ENCODE measurements around the gene MYO5B. TPM values are rescaled to one million over a fixed set of nuclear protein-coding genes. Genes with fewer than 3 reads are reported as not detected.
"Not testable (repeated sequence)": the region's sequence is repeated elsewhere in the genome, so short reads cannot be mapped to it uniquely, and the experiment has no call there.

Gene MYO5B
- total and polyA plus RNA-seq, 9 of the 15 experiments (the other 6 are each of a cell fraction or from before 2014, with no cell fraction given), result 0.07 to 0.42 (median 0.28) TPM

- BruUV-seq (replicated peaks); CTCF ChIA-PET (ENCODE audit: low intra/inter-chr PET ratio); in situ Hi-C loops (cut with MboI); H3K9me1 ChIP-seq (ENCODE audit: control insufficient read depth, insufficient read depth, low read length); H3K27me3 ChIP-seq (ENCODE audit: control insufficient read depth in 2 of 2, insufficient read depth in 2 of 2, low read length in 2 of 2); FAIRE-seq; intact Hi-C loops (cut with micrococcal nuclease); H3K36me3 ChIP-seq (ENCODE audit: control insufficient read depth, insufficient read depth, low read length); DNase-seq (ENCODE audit: extremely low read depth in 1 of 4, low spot score in 3 of 4); H3K27ac ChIP-seq (ENCODE audit: extremely low read depth, low read depth, low read length); ATAC-seq; H3K4me2 ChIP-seq (ENCODE audit: insufficient read depth, low read length); H3K4me3 ChIP-seq; H3K79me2 ChIP-seq (ENCODE audit: control insufficient read depth, insufficient read depth, low read length); H4K20me1 ChIP-seq (replicated peaks; ENCODE audit: control insufficient read depth, insufficient read depth, low read length); POLR2A ChIA-PET; H3K9me3 ChIP-seq (replicated peaks; ENCODE audit: control insufficient read depth, insufficient read depth, low read depth, low read length); H3K4me1 ChIP-seq (replicated peaks in 1 of 2; ENCODE audit: control insufficient read depth in 2 of 2, insufficient read depth in 2 of 2, low read length in 2 of 2); H3K9ac ChIP-seq (ENCODE audit: insufficient read depth in 1 of 2, low read depth in 2 of 2, low read length in 2 of 2); H2AFZ ChIP-seq (ENCODE audit: low read depth, low read length): not testable (repeated sequence)
- 100% methylated on average over 1 of the region's 5 CpGs for WGBS (ENCODE audit: insufficient coverage, low coverage, missing lambda C conversion rate)
Observed at GRCh38 chr18:49800491-49800890, 394.5 kb downstream of the MYO5B start.

GRCh38 chr18:49799806-49800205 is 395.1 kb downstream of the MYO5B start:
- FAIRE-seq; H3K79me2 ChIP-seq (ENCODE audit: control insufficient read depth, insufficient read depth, low read length); CTCF ChIA-PET (ENCODE audit: low intra/inter-chr PET ratio); DNase-seq (ENCODE audit: extremely low read depth in 1 of 4, low spot score in 3 of 4); H3K9ac ChIP-seq (ENCODE audit: insufficient read depth in 1 of 2, low read depth in 2 of 2, low read length in 2 of 2); H3K4me2 ChIP-seq (ENCODE audit: insufficient read depth, low read length); H3K27me3 ChIP-seq (ENCODE audit: control insufficient read depth in 2 of 2, insufficient read depth in 2 of 2, low read length in 2 of 2); intact Hi-C loops (cut with micrococcal nuclease); H3K4me3 ChIP-seq; H3K27ac ChIP-seq (ENCODE audit: extremely low read depth, low read depth, low read length); H3K9me3 ChIP-seq (replicated peaks; ENCODE audit: control insufficient read depth, insufficient read depth, low read depth, low read length); in situ Hi-C loops (cut with MboI); H3K36me3 ChIP-seq (ENCODE audit: control insufficient read depth, insufficient read depth, low read length); H3K9me1 ChIP-seq (ENCODE audit: control insufficient read depth, insufficient read depth, low read length); H2AFZ ChIP-seq (ENCODE audit: low read depth, low read length); H4K20me1 ChIP-seq (replicated peaks; ENCODE audit: control insufficient read depth, insufficient read depth, low read length); POLR2A ChIA-PET; ATAC-seq; H3K4me1 ChIP-seq (replicated peaks in 1 of 2; ENCODE audit: control insufficient read depth in 2 of 2, insufficient read depth in 2 of 2, low read length in 2 of 2); BruUV-seq (replicated peaks): not testable (repeated sequence)
- WGBS (ENCODE audit: insufficient coverage, low coverage, missing lambda C conversion rate), result 93% methylated on average over 3 of the region's 29 CpGs
